ENCODE results near the gene GPBAR1. TPM values are rescaled to one million over a fixed set of nuclear protein-coding genes. Genes with fewer than 3 reads are reported as not detected.
"Not testable (repeated sequence)": the region's sequence is repeated elsewhere in the genome, so short reads cannot be mapped to it uniquely, and the experiment has no call there.

GPBAR1 gene
- total RNA-seq, 2 experiments from 2014 or later: 1.6 to 1.8 TPM

DNA sequence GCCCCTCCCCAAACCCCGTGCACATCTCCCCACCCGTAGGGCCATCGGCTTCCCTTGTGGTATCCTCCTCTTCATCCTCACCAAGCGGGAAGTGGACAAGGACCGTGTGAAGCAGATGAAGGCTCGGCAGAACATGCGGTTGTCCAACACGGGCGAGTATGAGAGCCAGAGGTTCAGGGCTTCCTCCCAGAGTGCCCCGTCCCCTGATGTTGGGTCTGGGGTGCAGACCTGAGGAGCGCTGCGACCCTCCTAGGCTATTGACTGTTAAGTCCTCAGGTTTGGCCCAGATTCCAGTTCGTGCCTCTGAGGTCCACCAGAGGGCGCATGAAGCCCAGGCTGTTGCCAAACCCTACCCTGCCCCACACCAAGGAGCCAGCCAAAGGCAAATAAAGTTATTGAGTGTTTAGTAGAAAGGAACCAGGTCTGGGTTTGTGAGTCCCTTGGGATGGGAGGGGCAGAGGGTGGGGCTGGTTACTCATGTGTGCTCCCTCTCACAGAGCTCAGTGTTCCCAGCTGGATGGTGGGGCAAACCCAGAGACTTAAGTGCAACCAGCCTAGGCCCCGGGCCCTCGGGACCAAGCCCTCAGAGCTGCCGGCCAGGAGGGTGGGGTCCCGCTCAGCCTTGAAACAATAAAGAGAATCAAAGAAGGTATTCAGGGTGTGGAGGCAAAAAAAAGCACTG, 11.9 kb downstream of the GPBAR1 start:
- POLR2A ChIA-PET: interaction anchor here (0.8 to 8.0 kb wide), 7 partner anchors 15 to 293 kb away, joined by 3 to 221 read pairs (median 5); partner anchors contain the start of genes CATIP and TMBIM1
- Mint-ChIP-seq H3K27me3 (no peaks in the 10 kb centered on the region), H3K9me3 (no peaks in the 10 kb centered on the region), H3K4me1 (ENCODE audit: low read depth) (peaks cover 50% of the 10 kb centered on the region), H3K36me3 (ENCODE audit: low read depth) (peaks cover 64% of the 10 kb centered on the region), H3K4me3 (peak overlapping the region; percentile 88), H3K27ac (peak overlapping the region; percentile 81)
- Histone ChIP-seq H3K36me3 (ENCODE audit: insufficient read depth, low read length) (peaks cover 48% of the 10 kb centered on the region), H3K27ac (ENCODE audit: low read depth in 1 of 2, low read length in 2 of 2) (peak overlapping the region; percentile 13 to 52), H3K9me3 (ENCODE audit: control insufficient read depth in 1 of 2, insufficient read depth in 1 of 2, low read length in 2 of 2) (no peaks in the 10 kb centered on the region), H3K4me3 (ENCODE audit: low read length) (no peak overlapping the region), H3K27me3 (ENCODE audit: control insufficient read depth in 1 of 2, insufficient read depth in 2 of 2, low read length in 2 of 2) (no peaks in the 10 kb centered on the region), H3K4me1 (ENCODE audit: insufficient read depth, low read length) (peaks cover 47% of the 10 kb centered on the region)
- DNase-seq (peak; percentile 69 to 91 (median 76)), ATAC-seq (ENCODE audit: poor library complexity) (peak; percentile 15)
- TF ChIP-seq, protein P1, sequence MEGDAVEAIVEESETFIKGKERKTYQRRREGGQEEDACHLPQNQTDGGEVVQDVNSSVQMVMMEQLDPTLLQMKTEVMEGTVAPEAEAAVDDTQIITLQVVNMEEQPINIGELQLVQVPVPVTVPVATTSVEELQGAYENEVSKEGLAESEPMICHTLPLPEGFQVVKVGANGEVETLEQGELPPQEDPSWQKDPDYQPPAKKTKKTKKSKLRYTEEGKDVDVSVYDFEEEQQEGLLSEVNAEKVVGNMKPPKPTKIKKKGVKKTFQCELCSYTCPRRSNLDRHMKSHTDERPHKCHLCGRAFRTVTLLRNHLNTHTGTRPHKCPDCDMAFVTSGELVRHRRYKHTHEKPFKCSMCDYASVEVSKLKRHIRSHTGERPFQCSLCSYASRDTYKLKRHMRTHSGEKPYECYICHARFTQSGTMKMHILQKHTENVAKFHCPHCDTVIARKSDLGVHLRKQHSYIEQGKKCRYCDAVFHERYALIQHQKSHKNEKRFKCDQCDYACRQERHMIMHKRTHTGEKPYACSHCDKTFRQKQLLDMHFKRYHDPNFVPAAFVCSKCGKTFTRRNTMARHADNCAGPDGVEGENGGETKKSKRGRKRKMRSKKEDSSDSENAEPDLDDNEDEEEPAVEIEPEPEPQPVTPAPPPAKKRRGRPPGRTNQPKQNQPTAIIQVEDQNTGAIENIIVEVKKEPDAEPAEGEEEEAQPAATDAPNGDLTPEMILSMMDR (IDR thresholded peaks at IDR 0.05): peak; percentile 77
- CTCF ChIA-PET: interaction anchor here (0.7 to 6.5 kb wide), 6 partner anchors 12 to 123 kb away, joined by 3 to 68 read pairs (median 14); partner anchors contain the start of genes CATIP and TMBIM1
- intact Hi-C loops (cut with DNase I, micrococcal nuclease): loop anchor here (1.0 to 5.0 kb wide), 6 partner anchors 17 to 385 kb away; partner anchors contain the start of genes CATIP (in 2 of the 2), BCS1L (in 1 of the 2) and ZNF142 (in 1 of the 2)

DNA sequence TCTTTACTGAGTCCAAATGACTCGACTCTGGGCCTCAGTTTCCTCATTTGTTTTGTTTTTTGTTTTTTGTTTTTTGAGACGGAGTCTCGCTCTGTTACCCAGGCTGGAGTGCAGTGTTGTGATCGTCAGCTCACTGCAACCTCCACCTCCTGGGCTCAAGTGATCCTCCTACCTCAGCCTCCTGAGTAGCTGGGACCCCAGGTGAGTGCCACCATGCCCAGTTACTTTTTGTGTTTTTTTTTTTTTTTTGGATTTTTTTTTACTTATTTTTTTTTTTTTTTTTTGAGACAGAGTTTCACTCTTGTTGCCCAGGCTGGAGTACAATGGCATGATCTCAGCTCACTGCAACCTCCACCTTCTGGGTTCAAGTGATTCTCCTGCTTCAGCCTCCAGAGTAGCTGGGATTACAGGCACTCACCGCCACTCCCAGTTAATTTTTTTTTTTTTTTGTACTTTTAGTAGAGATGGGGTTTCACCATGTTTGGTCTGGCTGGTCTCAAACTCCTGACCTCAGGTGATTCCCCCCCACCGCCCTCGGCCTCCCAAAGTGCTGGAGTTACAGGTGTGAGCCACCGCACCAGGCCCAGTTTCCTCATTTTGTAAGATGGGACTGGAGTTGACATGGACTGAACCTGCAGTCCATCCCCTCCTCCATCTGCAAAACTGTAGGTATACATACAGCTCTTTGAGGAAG, 12.5 kb downstream of the GPBAR1 start:
- intact Hi-C loops (cut with DNase I, micrococcal nuclease): loop anchor here in 1 of 2 experiments (2.0 to 5.0 kb wide), 2 partner anchors 193 to 384 kb away; partner anchors contain the start of genes BCS1L and ZNF142
- Mint-ChIP-seq H3K36me3 (ENCODE audit: low read depth) (peaks cover 69% of the 10 kb centered on the region), H3K4me3 (peak overlapping the region; percentile 58), H3K27ac (peak overlapping the region; percentile 81), H3K4me1 (ENCODE audit: low read depth) (peaks cover 49% of the 10 kb centered on the region)
- ChIA-PET CTCF (interaction anchor here (0.7 to 6.5 kb wide), 6 partner anchors 11 to 123 kb away, joined by 3 to 68 read pairs (median 14); partner anchors contain the start of genes CATIP and TMBIM1), POLR2A (interaction anchor here (0.7 to 8.0 kb wide), 5 partner anchors 15 to 292 kb away, joined by 3 to 221 read pairs (median 3); partner anchors contain the start of genes CATIP and TMBIM1)
- Histone ChIP-seq H3K4me1 (ENCODE audit: insufficient read depth, low read length) (peaks cover 42% of the 10 kb centered on the region), H3K27ac (ENCODE audit: low read depth in 1 of 2, low read length in 2 of 2) (peak overlapping the region in 1 of 2 donors; percentile 52), H3K36me3 (ENCODE audit: insufficient read depth, low read length) (peaks cover 54% of the 10 kb centered on the region)
- not testable (repeated sequence) for H3K27me3 Mint-ChIP-seq; H3K9me3 ChIP-seq (ENCODE audit: control insufficient read depth in 1 of 2, insufficient read depth in 1 of 2, low read length in 2 of 2); H3K27me3 ChIP-seq (ENCODE audit: control insufficient read depth in 1 of 2, insufficient read depth in 2 of 2, low read length in 2 of 2); H3K4me3 ChIP-seq (ENCODE audit: low read length); H3K9me3 Mint-ChIP-seq; ATAC-seq (ENCODE audit: poor library complexity)
- DNase-seq: peak in 1 of 14 experiments; percentile 22

DNA sequence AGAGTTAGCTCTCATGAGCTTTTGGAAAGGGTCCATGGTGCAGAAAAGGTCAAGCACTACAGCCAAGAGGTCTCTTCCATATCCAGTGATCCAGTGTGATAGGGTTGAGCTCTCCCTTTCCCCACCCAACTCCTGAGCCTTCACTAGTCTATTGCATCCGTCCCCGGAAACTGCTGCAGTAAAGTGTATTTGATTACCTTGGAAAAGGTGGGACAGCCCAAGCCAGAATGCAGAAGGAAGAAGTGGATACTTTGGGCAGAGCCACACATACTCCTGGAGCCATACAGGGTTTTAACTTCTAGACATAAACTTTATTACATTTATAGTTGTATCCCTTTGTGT, 13.1 kb downstream of the GPBAR1 start:
- intact Hi-C loops (cut with DNase I, micrococcal nuclease): loop anchor here in 1 of 2 experiments (2.0 to 5.0 kb wide), 2 partner anchors 193 to 383 kb away; partner anchors contain the start of genes BCS1L and ZNF142
- ATAC-seq (ENCODE audit: poor library complexity) (no peak), DNase-seq (no peak)
- ChIA-PET POLR2A (interaction anchor here (0.7 to 8.0 kb wide), 5 partner anchors 14 to 292 kb away, joined by 3 to 221 read pairs (median 3); partner anchors contain the start of genes CATIP and TMBIM1), CTCF (interaction anchor here (2.5 to 6.5 kb wide), 4 partner anchors 12 to 122 kb away, joined by 8 to 68 read pairs (median 26); partner anchors contain the start of genes CATIP and TMBIM1)
- Histone ChIP-seq H3K4me1 (ENCODE audit: insufficient read depth, low read length) (peaks cover 38% of the 10 kb centered on the region), H3K9me3 (ENCODE audit: control insufficient read depth in 1 of 2, insufficient read depth in 1 of 2, low read length in 2 of 2) (no peaks in the 10 kb centered on the region), H3K36me3 (ENCODE audit: insufficient read depth, low read length) (peaks cover 60% of the 10 kb centered on the region), H3K27ac (ENCODE audit: low read depth in 1 of 2, low read length in 2 of 2) (no peak overlapping the region), H3K4me3 (ENCODE audit: low read length) (no peak overlapping the region), H3K27me3 (ENCODE audit: control insufficient read depth in 1 of 2, insufficient read depth in 2 of 2, low read length in 2 of 2) (no peaks in the 10 kb centered on the region)
- H3K27ac Mint-ChIP-seq: peak overlapping the region; percentile 67
- peaks cover 74% of the 10 kb centered on the region for H3K36me3 Mint-ChIP-seq (ENCODE audit: low read depth)
- no peaks in the 10 kb centered on the region for H3K9me3 Mint-ChIP-seq
- TF ChIP-seq, protein P1 (IDR thresholded peaks at IDR 0.05): no peak
- peak overlapping the region; percentile 58 for H3K4me3 Mint-ChIP-seq
- H3K4me1 Mint-ChIP-seq (ENCODE audit: low read depth): peaks cover 49% of the 10 kb centered on the region
- no peaks in the 10 kb centered on the region for H3K27me3 Mint-ChIP-seq

Data from CD4-positive, alpha-beta T cell (primary cell).